ENCODE results near the gene ABLIM1. TPM values are rescaled to one million over a fixed set of nuclear protein-coding genes. Genes with fewer than 3 reads are reported as not detected.

Gene ABLIM1
- total and polyA plus RNA-seq, 8 donors: 28.1 to 276 (median 92.9) TPM

GRCh38 chr10:114518401-114519305, 139.4 kb downstream of the ABLIM1 start:
- H3K4me1 ChIP-seq: peaks cover 40 to 94% (median 70%) of the 10 kb centered on the region in 4 donors
- DNase-seq: no peak
- H3K27ac ChIP-seq: peak overlapping the region; percentile 83 to 93 (median 87)
- H3K36me3 ChIP-seq: no peaks in the 10 kb centered on the region
- intact Hi-C loops (cut with DNase I; ENCODE audit: low total_unique reads): no loop called here
- TF ChIP-seq CTCF (IDR thresholded peaks at IDR 0.05): no peak
- no peaks in the 10 kb centered on the region for H3K9me3 ChIP-seq
- no peak overlapping the region for H3K4me3 ChIP-seq
- WGBS, 5 donors: 45 to 64% (median 61%) methylated on average over 4 of the region's 4 CpGs
- no peaks in the 10 kb centered on the region for H3K27me3 ChIP-seq

- intact Hi-C loops (cut with DNase I; ENCODE audit: low total_unique reads): no loop called here
- Histone ChIP-seq H3K27ac (peak overlapping the region; percentile 30 to 93 (median 84)), H3K36me3 (no peaks in the 10 kb centered on the region), H3K27me3 (no peaks in the 10 kb centered on the region), H3K9me3 (no peaks in the 10 kb centered on the region), H3K4me3 (no peak overlapping the region), H3K4me1 (peaks cover 30 to 89% (median 66%) of the 10 kb centered on the region in 4 donors)
- TF ChIP-seq POLR2AphosphoS5 (IDR thresholded peaks at IDR 0.05): no peak
- no peak for TF ChIP-seq EP300 (IDR thresholded peaks at IDR 0.05)
- no peak for TF ChIP-seq POLR2A (IDR thresholded peaks at IDR 0.05)
- no peak for TF ChIP-seq CTCF (IDR thresholded peaks at IDR 0.05)
- DNase-seq: no peak
- 82 to 87% (median 87%) methylated on average over 14 of the region's 14 CpGs for WGBS, 5 donors
Measured at GRCh38 chr10:114517368-114518250, 140.5 kb downstream of the ABLIM1 start.

GRCh38 chr10:114516356-114516755, 141.7 kb downstream of the ABLIM1 start:
- 72 to 86% (median 81%) methylated on average over 3 of the region's 3 CpGs for WGBS, 5 donors
- no peak overlapping the region for H3K4me3 ChIP-seq
- H3K27me3 ChIP-seq: no peaks in the 10 kb centered on the region
- H3K9me3 ChIP-seq: no peaks in the 10 kb centered on the region
- DNase-seq: no peak
- H3K4me1 ChIP-seq: peaks cover 26 to 76% (median 55%) of the 10 kb centered on the region in 4 donors
- TF ChIP-seq CTCF (IDR thresholded peaks at IDR 0.05) (no peak), POLR2AphosphoS5 (IDR thresholded peaks at IDR 0.05) (no peak), EP300 (IDR thresholded peaks at IDR 0.05) (no peak), POLR2A (IDR thresholded peaks at IDR 0.05) (no peak)
- peaks cover 0 to 4% (median 0%) of the 10 kb centered on the region in 4 donors for H3K36me3 ChIP-seq
- intact Hi-C loops (cut with DNase I; ENCODE audit: low total_unique reads): no loop called here
- H3K27ac ChIP-seq: peak overlapping the region; percentile 5 to 93 (median 84)

GRCh38 chr10:114515298-114515914, 142.7 kb downstream of the ABLIM1 start:
- Histone ChIP-seq H3K36me3 (peaks cover 0 to 4% (median 0%) of the 10 kb centered on the region in 4 donors), H3K27me3 (no peaks in the 10 kb centered on the region), H3K4me1 (peaks cover 26 to 67% (median 49%) of the 10 kb centered on the region in 4 donors), H3K9me3 (no peaks in the 10 kb centered on the region), H3K4me3 (no peak overlapping the region), H3K27ac (peak overlapping the region; percentile 58 to 93 (median 84))
- intact Hi-C loops (cut with DNase I; ENCODE audit: low total_unique reads): no loop called here
- WGBS, 5 donors: 83 to 89% (median 86%) methylated on average over 6 of the region's 6 CpGs
- DNase-seq: no peak
- no peak for TF ChIP-seq EP300 (IDR thresholded peaks at IDR 0.05)
- no peak for TF ChIP-seq POLR2A (IDR thresholded peaks at IDR 0.05)
- TF ChIP-seq POLR2AphosphoS5 (IDR thresholded peaks at IDR 0.05): no peak
- TF ChIP-seq CTCF (IDR thresholded peaks at IDR 0.05): no peak
